Esophagus muscularis mucosa (tissue), 4 donors: ENCODE measurements around the gene CAMK2G. TPM values are rescaled to one million over a fixed set of nuclear protein-coding genes. Genes with fewer than 3 reads are reported as not detected.

Experiments used
- DNase-seq: peaks from one replicate; pipeline ENCODE4 v3.0.0-alpha.2; 2017; ENCODE audit errors: extremely low spot score
- H3K27ac ChIP-seq, 4 donors: fragments of 200-600 bp; sonication (generic); replicated peaks in 1 of 4; 1 replicate in 3 of 4; 2 replicates in 1 of 4; pipeline ENCODE4 v1.5.1; 2016 to 2019; ENCODE audit warnings: mild to moderate bottlenecking in 1 of 4
- H3K27me3 ChIP-seq, 4 donors: fragments of 200-600 bp; sonication (generic); one replicate each; pipeline versions ENCODE4 v1.5.1 to v1.6.0; 2016 to 2019
- H3K36me3 ChIP-seq, 4 donors: fragments of 200-600 bp; sonication (generic); one replicate each; pipeline ENCODE4 v1.5.1; 2016 to 2019
- H3K4me1 ChIP-seq, 4 donors: fragments of 200-600 bp; sonication (generic); one replicate each; pipeline ENCODE4 v1.5.1; 2016 to 2019
- H3K4me3 ChIP-seq, 4 donors: fragments of 200-600 bp; sonication (generic); 1 replicate in 2 of 4; 2 replicates in 2 of 4; pipeline ENCODE4 v1.5.1; 2016 to 2019; ENCODE audit warnings: mild to moderate bottlenecking in 4 of 4, moderate library complexity in 1 of 4
- H3K9me3 ChIP-seq, 4 donors: fragments of 200-600 bp; sonication (generic); 1 replicate in 3 of 4; 2 replicates in 1 of 4; pipeline ENCODE4 v1.5.1; 2016 to 2019
- EP300 ChIP-seq: sonication (generic); formaldehyde crosslinking; IDR thresholded peaks from one replicate; pipeline ENCODE4 v1.6.1; 2017; ENCODE audit warnings: antibody characterized with exemption
- POLR2A ChIP-seq: fragments of 450-650 bp; IDR thresholded peaks from one replicate; pipeline ENCODE4 v1.6.1; 2017; ENCODE audit warnings: antibody characterized with exemption, moderate library complexity, mild to moderate bottlenecking, low read depth
- POLR2AphosphoS5 ChIP-seq, 2 donors: sonication (generic); formaldehyde crosslinking; IDR thresholded peaks; one replicate each; pipeline ENCODE4 v1.6.1; 2017; ENCODE audit warnings: antibody characterized with exemption in 2 of 2
- WGBS: methylation state at CpG from one replicate; pipeline ENCODE4 v1.1.5; 2018; 5-methylcytosine and 5-hydroxymethylcytosine counted together
- intact Hi-C: fragments of 100-400 bp; cut with DNase I; formaldehyde crosslinking; loops from one replicate; pipeline ENCODE4 v1.15.1; 2023
- total RNA-seq, 4 donors: library from RNA; depleted of rRNA; stranded (reverse); fragments of >200 nt; gene quantifications; one replicate each; pipeline versions ENCODE4 v1.1.0 to v1.2.1, GENCODE V29; 2016
- TF ChIP-seq, protein P1 (sequence below), 3 experiments: fragments of 200-600 bp in 2 of 3; fragments of 450-650 bp in 1 of 3; sonication (generic) in 2 of 3; IDR thresholded peaks; one replicate each; pipeline ENCODE4 v1.5.1; 2017 to 2019; ENCODE audit warnings: antibody characterized with exemption in 3 of 3, mild to moderate bottlenecking in 2 of 3, moderate library complexity in 1 of 3

The CAMK2G gene
- total RNA-seq, 4 donors from 2014 or later: 96.4 to 201 (median 159) TPM

DNA sequence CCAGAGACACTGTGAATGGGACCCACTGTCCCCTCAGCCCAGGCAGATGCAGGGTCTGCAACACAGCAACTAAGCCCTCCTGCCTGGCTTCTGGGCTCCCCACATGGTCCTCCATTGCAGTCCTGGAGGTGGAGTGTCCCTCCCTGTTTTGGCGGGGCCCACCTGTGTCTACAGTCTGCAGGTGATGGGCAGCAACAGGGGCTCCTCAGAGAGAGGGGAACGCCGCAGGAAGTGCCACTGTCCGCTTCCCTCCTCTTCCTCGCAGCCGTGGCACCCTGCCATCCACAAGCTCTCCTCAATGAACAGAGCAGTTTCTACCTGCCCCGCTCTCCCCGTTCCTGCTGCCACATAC, 9.3 kb downstream of the CAMK2G start:
- 80% methylated on average over 8 of the region's 8 CpGs for WGBS
- Histone ChIP-seq H3K9me3 (no peaks in the 10 kb centered on the region), H3K4me3 (no peak overlapping the region), H3K27me3 (no peaks in the 10 kb centered on the region), H3K27ac (peak overlapping the region; percentile 82 to 93 (median 85)), H3K36me3 (peaks cover 4 to 29% (median 19%) of the 10 kb centered on the region in 4 donors), H3K4me1 (peaks cover 37 to 100% (median 99%) of the 10 kb centered on the region in 4 donors)
- DNase-seq: no peak
- intact Hi-C loops: no loop called here
- no peak for TF ChIP-seq POLR2AphosphoS5 (IDR thresholded peaks at IDR 0.05)
- no peak for TF ChIP-seq EP300
- TF ChIP-seq, protein P1, sequence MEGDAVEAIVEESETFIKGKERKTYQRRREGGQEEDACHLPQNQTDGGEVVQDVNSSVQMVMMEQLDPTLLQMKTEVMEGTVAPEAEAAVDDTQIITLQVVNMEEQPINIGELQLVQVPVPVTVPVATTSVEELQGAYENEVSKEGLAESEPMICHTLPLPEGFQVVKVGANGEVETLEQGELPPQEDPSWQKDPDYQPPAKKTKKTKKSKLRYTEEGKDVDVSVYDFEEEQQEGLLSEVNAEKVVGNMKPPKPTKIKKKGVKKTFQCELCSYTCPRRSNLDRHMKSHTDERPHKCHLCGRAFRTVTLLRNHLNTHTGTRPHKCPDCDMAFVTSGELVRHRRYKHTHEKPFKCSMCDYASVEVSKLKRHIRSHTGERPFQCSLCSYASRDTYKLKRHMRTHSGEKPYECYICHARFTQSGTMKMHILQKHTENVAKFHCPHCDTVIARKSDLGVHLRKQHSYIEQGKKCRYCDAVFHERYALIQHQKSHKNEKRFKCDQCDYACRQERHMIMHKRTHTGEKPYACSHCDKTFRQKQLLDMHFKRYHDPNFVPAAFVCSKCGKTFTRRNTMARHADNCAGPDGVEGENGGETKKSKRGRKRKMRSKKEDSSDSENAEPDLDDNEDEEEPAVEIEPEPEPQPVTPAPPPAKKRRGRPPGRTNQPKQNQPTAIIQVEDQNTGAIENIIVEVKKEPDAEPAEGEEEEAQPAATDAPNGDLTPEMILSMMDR (IDR thresholded peaks at IDR 0.05): no peak
- TF ChIP-seq POLR2A: no peak

DNA sequence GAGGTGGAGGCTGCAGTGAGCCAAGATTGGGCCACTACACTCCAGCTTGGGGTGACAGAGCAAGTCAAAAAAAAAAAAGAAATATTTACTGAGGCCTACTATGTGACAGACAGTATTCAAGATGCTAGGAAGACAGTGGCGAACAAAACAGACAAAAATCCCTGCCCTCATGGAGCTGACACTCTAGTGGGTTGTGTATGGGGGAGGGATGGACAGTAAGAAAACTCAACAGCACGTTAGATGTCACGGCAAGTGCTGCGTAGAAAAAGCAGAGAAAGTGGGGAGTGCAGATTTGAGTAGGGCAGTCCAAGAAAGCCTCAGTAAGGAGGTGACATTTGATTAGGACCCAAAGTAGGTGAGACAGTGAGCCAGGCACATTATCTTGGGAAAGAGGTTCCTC, 10.1 kb downstream of the CAMK2G start:
- no peak for DNase-seq
- H3K27ac ChIP-seq: peak overlapping the region; percentile 82 to 93 (median 85)
- H3K27me3 ChIP-seq: no peaks in the 10 kb centered on the region
- no peaks in the 10 kb centered on the region for H3K9me3 ChIP-seq
- no peak for TF ChIP-seq EP300
- no peak for TF ChIP-seq POLR2AphosphoS5 (IDR thresholded peaks at IDR 0.05)
- no peak for TF ChIP-seq POLR2A
- TF ChIP-seq, protein P1 (IDR thresholded peaks at IDR 0.05): no peak
- H3K36me3 ChIP-seq: peaks cover 11 to 33% (median 22%) of the 10 kb centered on the region in 4 donors
- H3K4me1 ChIP-seq: peaks cover 41 to 100% (median 99%) of the 10 kb centered on the region in 4 donors
- no peak overlapping the region for H3K4me3 ChIP-seq
- intact Hi-C loops: no loop called here
- 82% methylated on average over 4 of the region's 4 CpGs for WGBS

DNA sequence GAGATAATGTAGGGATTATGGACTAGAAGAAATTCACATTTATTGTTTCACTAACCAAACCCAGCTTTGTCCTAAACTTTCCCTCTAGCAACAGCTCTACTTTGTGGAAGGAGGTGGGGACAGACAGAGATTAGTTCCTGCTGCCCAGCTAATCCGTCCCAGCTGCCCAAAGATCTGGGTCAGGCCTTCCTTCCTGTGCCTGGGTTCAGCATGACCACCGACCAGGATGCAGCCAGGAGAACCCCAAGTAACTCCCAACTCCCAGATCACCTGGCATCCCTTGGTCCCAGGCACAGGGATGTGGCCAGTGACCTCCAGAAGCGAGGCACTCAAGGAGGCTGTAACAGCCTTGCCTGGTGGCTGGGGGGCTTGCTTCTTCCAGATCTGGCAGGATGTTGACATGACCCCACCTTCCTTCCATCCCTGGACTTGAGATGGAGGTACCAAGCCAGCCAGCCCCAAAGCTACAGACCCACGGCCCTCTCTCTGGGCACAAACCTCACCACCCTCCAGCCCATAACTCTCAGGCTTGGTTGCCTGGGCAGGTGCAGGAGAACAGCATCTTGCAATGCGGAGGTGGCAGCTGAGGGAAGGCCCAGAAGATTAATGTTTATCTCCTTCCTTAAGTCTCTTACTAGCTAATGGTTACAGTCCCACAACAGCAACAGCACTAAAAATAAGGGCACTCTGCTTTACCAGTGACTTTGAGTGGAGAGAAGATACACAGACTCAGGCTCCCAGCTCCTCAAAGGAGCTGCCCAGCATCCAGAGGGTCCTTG, 11.1 kb downstream of the CAMK2G start:
- intact Hi-C loops: no loop called here
- Histone ChIP-seq H3K4me1 (peaks cover 36 to 100% (median 99%) of the 10 kb centered on the region in 4 donors), H3K27me3 (no peaks in the 10 kb centered on the region), H3K4me3 (no peak overlapping the region), H3K36me3 (peaks cover 11 to 37% (median 31%) of the 10 kb centered on the region in 4 donors), H3K9me3 (no peaks in the 10 kb centered on the region), H3K27ac (peak overlapping the region; percentile 82 to 93 (median 85))
- no peak for DNase-seq
- no peak for TF ChIP-seq POLR2AphosphoS5 (IDR thresholded peaks at IDR 0.05)
- TF ChIP-seq EP300: no peak
- TF ChIP-seq POLR2A: no peak
- TF ChIP-seq, protein P1 (IDR thresholded peaks at IDR 0.05): no peak
- WGBS: 54% methylated on average over 5 of the region's 5 CpGs

DNA sequence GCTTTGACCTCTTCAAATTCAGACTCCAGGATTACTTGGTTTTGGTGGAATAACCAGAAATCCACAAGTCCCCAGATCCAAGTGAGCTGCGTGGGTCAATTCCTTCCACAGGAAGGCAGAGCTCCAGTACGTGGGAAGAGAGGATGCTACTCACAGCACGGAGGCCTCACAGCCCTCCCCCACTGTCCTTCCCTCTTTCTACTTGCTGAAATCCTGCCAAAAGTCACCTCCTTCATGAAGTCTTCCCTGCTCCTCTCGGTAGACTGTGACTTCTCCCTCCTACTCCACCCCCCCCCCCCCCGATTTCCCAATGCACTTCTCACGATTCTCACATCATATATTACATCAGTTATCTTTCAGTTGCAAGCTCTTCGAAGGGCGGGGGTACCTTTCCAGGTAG, 12.3 kb downstream of the CAMK2G start:
- Histone ChIP-seq H3K36me3 (peaks cover 11 to 41% (median 35%) of the 10 kb centered on the region in 4 donors), H3K27ac (peak overlapping the region; percentile 82 to 93 (median 85)), H3K27me3 (no peaks in the 10 kb centered on the region), H3K4me3 (no peak overlapping the region), H3K4me1 (peaks cover 24 to 100% (median 99%) of the 10 kb centered on the region in 4 donors), H3K9me3 (no peaks in the 10 kb centered on the region)
- no peak for DNase-seq
- 67% methylated on average over 8 of the region's 8 CpGs for WGBS
- TF ChIP-seq POLR2AphosphoS5 (IDR thresholded peaks at IDR 0.05) (no peak), POLR2A (no peak)
- TF ChIP-seq, protein P1 (IDR thresholded peaks at IDR 0.05): peak in 2 of 3 experiments; percentile 32 to 45
- intact Hi-C loops: no loop called here
